NCI-H128 (cell line): ENCODE measurements around the gene IAH1.

Experiments used
- DNase-seq: peaks from one replicate; lab custom pipeline; 2025; ENCODE audit not compliant: unreplicated experiment; lab: John Stamatoyannopoulos, UW

Gene IAH1, protein sequence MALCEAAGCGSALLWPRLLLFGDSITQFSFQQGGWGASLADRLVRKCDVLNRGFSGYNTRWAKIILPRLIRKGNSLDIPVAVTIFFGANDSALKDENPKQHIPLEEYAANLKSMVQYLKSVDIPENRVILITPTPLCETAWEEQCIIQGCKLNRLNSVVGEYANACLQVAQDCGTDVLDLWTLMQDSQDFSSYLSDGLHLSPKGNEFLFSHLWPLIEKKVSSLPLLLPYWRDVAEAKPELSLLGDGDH

DNA sequence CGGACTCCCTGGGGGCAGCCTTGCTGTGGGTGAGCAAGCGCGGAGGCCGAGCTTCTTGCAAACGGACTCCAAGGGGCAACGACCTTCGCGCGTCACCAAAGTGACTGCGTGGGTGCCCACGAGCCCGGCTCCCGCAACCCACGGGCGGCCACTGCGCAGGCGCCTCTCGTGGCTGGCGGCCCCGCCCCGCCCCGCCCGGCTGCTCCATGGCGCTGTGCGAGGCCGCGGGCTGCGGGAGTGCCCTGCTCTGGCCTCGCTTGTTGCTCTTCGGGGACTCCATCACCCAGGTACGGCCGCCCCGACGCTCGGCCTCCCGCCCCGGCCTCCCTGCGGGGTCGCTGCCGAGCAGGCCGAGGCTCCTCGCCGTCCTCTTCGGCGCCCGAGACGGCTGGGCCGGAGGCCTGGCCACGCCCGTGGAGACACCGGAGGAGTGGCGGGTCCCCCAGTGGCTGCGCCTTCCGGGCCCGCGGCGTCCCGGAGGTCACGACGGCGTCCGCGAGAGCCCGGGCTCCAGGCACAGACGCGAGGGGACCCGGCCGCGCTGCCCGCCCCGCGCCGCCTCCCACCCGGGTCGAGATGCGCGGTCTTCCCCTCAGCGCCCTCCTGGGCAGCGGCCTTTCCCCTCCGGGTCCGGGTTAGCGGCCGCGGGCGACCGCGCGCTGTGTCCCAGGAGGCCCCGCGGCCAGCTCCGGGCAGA is at the start of gene IAH1:
TSS of gene IAH1 (plus strand) at position 191 of the 697 bp plus-strand sequence. CDS start at position 207, 16 bp downstream.
- no peak for DNase-seq

DNA sequence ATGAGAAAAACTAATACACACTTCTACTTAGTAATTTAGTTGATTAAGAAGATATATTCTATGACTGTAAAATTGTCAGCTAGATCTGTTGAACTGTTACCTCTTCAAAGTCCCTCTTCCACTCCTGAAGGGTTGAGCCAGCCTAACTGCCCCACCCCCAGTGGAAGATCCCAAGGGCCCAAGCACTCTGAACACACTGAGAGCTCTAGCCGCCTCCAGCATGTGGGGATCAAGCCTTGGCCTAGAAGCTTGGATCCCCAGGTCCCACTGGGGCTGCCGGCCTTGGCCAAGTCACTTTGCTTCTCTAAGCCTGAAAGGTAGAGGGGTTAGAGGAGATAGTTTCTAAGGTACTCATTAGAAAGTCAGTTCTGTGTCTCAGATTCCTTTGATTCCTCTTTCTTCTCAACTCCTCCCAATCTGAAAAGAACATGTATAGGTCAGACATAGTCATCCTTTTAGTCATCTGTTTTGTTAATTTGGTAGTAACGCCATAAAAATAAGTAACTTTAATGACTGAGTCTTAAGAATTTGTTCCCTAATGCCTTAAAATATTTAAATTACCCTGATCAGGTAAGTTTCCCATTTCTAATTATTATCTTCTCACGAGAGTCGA is 45.3 kb upstream of the IAH1 start:
- no peak for DNase-seq

DNA sequence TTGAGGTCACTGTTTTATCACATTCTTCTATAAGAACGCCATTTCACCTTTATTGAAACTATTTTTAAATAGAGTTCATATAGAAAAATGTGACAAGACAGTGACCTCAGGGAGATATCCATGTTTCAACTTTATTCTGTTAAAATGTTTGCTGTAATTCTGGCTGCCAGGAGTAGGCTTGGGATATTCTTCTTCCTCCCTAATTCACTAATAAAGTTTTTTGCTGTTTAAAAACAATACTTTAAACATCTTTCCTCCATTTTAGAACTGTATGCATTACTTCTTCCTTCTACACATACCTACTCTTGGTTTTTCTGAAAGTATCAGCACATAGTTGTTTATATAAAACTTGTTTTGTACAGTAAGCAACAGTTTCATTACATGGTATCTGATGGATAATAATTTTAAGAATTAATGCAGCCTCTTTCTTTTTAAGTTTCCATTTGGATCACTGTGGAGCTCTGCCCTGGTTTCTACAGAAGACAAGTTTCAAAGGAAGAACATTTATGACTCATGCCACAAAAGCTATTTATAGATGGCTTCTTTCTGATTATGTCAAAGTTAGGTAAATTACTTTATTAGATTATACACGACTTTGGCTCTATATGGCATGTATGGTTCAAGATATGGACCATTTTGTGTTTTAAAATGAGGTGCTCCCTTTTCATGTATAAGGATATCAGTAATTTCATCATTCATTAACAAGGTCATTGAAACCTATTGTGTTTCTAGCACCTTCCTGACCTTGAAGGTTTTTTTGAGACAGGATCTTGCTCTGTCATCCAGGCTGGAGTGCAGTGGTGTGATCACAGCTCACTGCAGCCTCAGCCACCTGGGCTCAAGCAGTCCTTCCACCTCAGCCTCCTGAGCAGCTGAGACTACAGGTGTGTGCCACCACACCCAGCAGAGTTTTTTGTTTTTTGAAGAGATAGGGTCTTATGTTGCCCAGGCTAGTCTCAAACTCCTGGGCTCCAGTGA is 43.7 kb upstream of the IAH1 start:
- no peak for DNase-seq

DNA sequence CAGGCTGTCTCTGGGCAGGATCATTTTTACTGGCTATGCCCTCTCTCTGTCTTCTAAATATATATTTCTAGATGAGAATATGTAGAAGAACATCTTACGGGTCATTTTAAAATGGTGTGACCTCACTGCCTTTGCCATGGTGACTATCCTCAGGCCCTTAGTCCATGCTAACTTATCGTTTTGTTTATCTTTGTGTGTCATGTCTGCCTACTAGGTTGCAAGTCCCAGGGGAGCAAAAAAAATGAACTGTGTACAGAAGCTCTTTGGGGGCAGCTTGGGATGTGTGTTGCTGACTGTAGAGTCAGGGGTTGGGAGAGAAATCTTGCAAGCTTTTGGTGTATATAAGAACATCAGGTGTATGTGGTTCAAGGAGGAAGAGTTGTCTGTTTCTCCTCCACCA is 39.9 kb upstream of the IAH1 start:
- DNase-seq: no peak

DNA sequence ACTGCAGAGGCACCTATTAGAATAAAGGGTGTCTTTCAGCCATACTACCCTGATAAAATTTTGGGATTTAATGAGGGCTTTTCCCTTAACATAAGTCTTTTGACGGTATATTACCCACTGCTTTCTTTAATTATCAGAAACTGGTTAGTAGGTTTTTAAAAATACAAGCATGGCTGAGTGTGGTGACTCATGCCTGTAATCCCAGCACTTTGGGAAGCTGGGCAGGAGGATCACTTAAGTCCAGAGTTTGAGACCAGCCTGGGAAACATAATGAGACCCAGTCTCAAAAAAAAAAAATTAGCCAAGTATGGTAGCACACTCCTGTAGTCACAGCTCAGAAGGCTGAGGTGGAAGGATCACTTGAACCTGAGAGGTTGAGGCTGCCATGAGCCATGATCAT is 34.8 kb upstream of the IAH1 start:
- DNase-seq: no peak

DNA sequence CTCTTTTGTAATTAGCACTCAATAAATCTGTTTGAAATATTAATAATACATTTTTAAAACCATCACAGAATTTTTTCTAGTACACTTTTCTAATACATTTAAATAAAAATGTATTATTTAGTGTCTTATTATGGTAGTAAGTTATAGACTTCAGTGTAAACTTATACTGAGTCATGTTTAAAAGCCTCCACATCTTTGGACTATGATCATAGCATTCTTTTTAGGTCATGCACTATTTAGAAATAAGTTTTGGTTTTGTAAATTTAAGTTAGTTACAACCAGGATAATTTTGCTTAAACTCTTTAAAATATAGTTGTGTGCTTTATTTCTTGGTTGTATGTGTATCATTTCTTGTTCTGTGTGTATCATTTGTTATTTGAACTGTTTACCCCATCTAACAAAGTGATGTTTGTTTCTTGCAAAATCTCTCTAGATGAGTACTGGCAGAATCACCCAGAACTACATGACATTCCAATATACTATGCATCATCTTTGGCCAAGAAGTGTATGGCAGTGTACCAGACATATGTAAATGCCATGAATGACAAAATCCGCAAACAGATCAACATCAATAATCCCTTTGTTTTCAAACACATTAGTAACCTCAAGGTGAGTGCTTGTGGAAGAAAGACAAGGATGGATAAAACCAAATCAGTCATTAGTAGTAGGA is 34.2 kb upstream of the IAH1 start:
- no peak for DNase-seq

DNA sequence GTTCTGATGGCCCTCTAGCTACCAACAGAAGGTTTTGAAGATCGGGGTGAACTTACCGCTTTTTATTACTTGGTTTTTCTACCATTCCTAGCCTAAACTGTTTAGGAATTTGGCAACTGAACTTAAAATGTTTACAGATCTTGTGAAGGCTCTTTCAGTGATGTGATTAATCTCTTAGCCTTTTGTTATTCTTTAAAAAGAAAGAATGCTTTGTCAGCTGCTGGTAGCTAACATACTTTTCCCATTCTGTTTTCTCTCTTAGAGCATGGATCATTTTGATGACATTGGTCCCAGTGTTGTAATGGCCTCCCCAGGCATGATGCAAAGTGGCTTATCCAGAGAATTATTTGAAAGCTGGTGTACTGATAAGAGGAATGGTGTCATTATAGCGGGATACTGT is 32.8 kb upstream of the IAH1 start:
- DNase-seq: no peak

DNA sequence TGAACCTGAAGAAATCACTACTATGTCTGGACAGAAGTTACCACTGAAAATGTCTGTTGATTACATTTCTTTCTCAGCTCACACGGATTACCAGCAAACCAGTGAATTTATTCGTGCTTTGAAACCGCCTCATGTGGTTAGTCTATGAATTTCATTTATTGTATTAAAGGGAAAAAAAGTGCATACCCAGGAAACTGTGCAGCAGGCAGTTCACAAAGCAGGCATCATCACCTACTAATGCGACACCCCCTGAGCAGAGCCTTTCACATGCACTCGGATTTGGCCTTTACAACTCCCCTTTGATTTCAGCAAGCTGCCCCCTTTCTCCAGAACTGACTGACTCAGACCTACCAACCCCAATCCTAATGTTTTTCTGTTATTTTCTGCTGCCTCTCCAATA is 30.8 kb upstream of the IAH1 start:
- DNase-seq: no peak

DNA sequence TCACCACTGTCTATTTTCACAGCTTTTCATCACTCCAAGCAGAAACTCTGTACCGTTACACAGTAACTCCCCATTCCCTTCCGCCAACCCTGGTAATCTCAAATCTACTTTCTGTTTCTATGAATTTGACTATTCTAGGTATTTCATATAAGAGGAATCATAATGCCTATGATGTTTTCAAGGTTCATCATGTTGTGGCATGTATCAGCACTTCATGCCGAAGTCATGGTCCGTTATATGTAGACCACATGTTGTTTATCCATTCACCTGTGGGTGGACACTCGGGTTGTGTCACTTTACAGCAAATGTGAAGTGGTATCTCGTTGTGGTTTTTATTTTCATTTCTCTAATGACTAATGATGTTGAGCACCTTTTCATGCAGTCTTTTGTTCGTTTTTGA is 29.3 kb upstream of the IAH1 start:
- no peak for DNase-seq

DNA sequence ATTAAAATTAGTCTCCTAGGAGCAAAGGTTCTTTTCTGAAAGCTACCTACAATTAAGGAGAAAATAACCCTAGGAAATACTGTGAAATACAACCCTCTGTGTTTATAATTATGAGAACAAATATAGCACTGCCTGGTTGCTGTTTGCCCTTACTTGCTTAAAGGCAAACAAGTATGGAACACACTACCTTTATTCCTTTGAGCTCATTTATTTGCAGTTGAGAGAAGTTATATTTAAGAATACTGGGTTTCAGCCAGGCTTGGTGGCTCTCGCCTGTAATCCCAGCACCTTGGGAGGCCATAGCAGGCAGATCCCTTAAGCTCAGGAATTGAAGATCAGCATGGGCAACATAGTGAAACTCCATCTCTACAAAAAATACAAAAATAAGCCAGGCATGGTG is 23.1 kb upstream of the IAH1 start:
- no peak for DNase-seq

DNA sequence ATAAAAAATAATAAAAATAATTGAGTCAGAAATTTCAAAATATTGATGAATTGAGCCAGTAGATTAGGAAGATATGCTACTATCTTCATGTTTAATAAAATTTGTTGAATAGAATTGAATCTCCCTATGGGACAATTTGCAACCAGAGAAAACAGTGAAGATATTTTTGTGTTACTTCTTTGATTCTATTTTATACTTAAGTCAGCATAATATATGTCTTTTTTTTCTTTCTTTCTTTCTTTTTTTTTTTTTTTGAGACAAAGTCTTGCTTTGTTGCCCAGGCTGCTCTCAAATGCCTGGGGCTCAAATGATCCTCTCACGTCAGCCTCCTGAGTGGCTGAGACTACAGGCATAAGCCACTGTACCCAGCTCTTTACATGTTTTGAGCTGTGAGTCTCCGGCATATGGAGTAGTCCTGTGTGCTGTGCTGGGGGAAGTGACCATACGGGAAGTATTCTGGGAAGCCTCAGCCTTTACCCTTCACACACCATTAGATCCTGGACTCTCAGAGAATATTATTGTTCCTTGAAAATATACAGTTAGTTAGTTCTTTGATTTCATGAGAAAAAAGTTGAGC is 13.8 kb upstream of the IAH1 start:
- DNase-seq: no peak

DNA sequence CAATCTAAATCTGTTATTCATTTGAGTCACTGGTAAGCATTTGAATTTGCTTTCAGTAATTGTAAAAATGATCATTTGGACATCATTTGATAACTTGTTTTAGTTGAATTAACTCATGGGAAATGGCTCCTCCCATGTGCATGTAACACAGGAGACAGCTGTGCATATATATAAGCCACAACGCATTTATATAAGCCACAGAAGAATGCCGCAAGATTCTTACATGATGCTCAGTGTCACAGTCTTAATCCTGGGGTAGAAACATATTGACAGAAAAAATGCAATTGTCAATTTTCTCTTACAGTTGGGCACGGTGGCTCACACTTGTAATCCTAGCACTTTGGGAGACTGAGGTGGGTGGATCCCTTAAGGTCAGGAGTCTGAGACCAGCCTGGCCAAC is 13.3 kb upstream of the IAH1 start:
- no peak for DNase-seq

DNA sequence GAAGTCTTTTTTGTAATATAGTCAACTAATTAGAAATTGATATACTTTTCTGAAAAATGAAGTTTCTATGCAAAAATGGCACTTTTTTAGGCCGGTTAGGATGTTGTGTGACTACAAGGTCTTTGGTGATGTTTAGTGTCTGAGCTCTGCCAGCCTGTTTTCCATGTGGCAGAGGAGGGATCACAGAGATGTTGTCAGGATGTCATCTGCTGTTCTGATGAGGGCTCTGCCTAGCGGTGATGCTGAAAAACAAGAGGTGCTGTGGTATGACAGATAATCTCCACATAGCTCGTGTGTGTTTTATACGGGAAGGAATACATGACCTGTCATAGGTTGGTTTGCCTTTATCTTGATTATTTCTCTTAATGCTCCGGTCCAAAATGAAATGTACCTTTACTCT is 12.0 kb upstream of the IAH1 start:
- no peak for DNase-seq

DNA sequence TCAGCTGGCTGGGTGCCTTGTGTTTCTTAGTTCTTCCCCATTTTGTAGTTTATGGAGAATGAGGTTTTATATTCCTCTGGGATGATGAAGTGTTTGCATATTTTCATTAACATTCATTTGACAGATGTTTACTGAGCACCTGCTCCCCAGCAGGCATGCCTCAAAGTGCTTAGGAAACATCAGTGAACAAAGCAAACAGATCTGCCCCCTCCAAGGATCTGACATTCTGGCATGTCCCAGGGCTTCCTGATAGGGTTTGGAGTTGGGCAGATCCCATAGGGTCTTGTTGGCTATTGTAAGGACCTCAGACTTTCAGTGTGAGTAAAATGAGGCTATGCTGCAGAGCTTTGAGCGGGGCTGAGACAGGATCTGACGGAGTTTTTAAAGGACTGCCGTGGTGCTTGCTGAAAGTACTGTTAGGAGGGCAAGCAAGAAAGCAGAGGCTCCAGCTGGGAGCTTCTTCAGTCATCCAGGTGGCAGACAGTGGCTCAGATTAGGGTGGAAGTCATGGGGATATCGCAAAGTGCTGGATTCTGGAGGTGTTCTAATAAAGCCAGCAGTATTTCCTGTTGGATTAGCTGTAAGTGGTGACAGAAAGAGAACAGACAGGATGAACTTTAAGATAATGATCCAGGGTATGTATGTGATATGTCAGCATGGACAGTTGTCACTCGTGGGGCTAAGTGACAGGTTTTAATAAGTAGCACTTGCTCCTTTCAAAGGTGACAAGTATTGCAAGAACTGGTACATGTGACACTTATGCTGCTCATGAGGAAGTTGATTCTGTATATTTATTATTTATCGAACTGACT is 11.3 kb upstream of the IAH1 start:
- peak; percentile 15 for DNase-seq

DNA sequence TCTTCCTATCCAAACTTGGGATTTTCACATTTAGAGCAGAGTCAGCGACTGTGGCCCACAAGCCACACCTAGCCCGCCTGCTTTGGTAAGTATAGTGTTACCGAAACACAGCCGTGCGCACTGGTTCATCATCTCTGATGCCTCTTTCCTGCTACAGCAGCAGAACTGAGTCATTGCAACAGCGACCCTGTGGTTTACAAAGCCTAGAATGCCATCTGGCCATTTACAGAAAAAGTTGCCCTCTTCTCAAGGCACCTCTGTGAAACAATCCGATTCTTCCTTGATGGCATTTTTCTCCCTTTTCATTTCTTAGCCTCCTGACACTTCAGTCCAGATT is 10.7 kb upstream of the IAH1 start:
- DNase-seq: no peak

DNA sequence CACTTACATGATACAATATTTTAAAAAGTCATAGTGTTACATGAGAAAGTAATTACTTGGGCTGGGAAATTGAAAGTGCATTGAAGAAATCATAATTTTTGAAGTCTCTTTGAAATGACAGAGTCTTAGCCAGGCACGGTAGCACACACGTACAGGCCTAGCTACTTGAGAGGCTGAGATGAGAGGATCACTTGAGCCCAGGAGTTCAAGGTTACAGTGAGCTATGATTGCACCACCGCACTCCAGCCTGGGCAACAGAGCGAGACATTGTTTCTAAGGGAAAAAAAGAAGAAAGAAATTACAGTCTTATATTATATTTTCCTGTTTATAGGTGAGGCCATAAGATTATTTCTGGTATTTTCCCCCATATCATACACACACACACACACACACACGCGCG is 9.2 kb upstream of the IAH1 start:
- DNase-seq: no peak

DNA sequence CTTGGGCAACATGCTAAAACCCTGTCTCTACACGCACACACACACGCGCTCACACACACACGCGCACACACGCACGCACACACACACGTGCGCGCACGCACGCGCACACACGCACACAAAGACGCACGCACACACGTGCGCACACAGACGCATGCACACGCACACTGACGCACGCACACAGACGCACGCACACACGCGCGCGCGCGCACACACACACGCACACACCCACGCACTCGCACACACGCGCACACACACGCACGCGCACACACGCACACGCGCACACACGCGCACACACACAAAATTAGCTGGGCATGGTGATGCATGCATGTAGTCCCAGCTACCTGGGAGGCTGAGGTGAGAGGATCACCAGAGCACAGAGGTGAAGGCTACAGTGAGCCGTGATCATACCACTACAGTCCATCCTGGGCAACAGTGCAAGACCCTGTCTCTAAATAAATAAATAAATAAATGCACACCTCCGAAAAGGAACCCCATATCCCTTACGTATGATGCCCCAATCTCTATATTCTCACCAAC is 8.1 kb upstream of the IAH1 start:
- DNase-seq: no peak

DNA sequence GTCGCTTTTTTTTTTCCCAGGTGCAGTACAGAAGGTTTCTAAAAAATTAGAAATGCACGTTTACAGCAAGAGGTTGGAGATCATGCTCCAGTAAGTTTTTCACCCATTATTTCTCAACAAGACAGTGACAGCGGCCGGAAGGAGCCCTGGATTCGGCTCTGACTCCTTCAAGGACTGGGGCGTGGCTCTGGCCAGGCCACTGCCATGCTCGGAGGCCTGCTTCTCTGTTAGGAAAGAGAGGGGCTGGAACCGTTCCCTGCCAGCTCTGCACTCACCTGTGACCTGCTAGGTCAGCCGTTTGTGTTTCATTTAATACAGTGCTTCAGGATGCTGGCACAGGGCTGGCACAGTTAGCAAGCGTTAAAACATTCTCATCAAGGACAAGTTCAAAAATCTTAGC is 6.7 kb upstream of the IAH1 start:
- DNase-seq: no peak

DNA sequence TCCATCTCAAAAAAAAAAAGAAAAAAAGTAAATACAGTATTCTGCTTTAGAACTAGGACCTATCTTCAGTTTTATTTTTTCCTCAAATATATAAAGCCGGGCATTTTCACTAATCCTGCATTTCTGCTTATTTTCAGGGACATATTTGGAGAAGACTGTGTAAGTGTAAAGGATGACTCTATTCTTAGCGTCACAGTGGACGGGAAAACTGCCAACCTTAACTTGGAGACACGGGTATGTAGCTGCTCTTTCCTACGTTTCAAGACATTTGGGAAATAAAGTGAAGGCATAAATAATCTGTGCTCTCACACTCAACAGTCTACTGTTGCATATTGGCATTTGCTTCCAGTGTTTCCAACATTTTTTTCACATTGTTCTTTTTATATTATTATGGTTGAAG is 3.1 kb upstream of the IAH1 start:
- DNase-seq: no peak

DNA sequence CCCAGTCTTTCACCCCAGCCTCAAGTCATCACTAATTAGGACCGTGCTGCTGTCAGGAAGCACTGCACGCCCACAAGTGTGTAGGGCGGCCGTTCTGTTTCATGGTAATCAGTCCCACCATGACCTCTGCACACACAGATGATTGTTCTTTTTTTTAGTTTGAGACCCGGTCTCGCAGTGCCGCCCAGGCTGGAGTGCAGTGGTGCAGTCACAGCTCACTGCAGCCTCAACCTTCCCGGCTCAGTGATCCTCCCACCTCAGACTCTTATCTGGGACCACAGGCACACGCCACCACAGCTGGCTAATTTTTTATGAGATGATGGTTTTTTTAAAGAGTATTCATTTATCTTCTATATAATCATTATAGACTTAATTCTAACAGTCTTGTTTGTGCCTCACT is 1.8 kb upstream of the IAH1 start:
- no peak for DNase-seq
